ENCODE measurements around the gene S100A3. TPM values are rescaled to one million over a fixed set of nuclear protein-coding genes. Genes with fewer than 3 reads are reported as not detected.

S100A3 gene
- total and polyA plus RNA-seq, 8 donors: 0.20 to 7.7 (median 1.2) TPM; not detected in 4

DNA sequence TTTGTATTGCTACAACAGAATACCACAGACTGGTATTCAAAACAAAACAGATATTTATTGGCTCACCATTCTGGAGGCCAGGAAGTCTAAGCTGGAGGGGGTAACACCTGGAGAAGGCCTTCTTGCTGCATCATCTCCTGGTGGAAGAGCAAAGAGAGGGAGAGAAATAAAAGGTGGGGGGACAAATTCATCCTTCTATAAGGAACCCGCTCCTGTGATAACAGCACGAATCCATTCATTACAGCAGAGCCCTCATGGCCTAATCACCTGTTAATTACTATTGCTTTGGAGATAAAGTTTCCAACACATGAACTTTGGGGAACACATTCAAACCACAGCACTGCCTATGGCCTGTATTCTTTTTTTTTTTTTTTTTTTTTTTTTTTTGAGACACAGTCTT lies 11.2 kb upstream of the S100A3 start:
- TF ChIP-seq, protein P1, sequence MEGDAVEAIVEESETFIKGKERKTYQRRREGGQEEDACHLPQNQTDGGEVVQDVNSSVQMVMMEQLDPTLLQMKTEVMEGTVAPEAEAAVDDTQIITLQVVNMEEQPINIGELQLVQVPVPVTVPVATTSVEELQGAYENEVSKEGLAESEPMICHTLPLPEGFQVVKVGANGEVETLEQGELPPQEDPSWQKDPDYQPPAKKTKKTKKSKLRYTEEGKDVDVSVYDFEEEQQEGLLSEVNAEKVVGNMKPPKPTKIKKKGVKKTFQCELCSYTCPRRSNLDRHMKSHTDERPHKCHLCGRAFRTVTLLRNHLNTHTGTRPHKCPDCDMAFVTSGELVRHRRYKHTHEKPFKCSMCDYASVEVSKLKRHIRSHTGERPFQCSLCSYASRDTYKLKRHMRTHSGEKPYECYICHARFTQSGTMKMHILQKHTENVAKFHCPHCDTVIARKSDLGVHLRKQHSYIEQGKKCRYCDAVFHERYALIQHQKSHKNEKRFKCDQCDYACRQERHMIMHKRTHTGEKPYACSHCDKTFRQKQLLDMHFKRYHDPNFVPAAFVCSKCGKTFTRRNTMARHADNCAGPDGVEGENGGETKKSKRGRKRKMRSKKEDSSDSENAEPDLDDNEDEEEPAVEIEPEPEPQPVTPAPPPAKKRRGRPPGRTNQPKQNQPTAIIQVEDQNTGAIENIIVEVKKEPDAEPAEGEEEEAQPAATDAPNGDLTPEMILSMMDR (IDR thresholded peaks at IDR 0.05): no peak
- H3K9me3 ChIP-seq: no peaks in the 10 kb centered on the region
- H3K27ac ChIP-seq: no peak overlapping the region
- H3K36me3 ChIP-seq: no peaks in the 10 kb centered on the region
- no peak for ATAC-seq
- H3K4me3 ChIP-seq: no peak overlapping the region
- no peaks in the 10 kb centered on the region for H3K27me3 ChIP-seq
- H3K4me1 ChIP-seq: peaks cover under 1 to 26% of the 10 kb centered on the region in 2 donors
- no peak for DNase-seq
- intact Hi-C loops (cut with DNase I): loop anchor here in 1 of 2 donors (10.0 kb wide), 1 partner anchor 45 kb away; no protein-coding TSS in a partner anchor

DNA sequence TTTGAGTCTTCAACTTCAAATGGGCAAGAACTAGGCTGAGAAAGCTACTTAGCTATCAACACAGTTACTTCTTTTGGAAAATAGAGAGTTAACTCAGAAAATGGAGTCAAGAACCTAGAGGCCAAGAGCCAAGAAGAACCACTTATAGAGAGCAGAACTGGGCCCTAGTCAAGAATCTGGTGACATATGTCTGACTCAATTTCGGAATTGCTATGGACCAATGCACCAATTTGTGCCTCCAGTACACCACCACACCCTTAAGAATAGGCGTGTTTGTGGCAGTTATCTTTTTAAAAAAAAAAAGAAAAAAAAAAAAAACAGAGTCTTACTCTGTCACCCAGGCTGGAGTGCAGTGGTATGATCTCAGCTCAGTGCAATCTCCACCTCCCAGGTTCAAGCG lies 8.8 kb upstream of the S100A3 start:
- intact Hi-C loops (cut with DNase I): no loop called here
- Histone ChIP-seq H3K4me1 (peaks cover 3 to 21% of the 10 kb centered on the region in 2 donors), H3K36me3 (no peaks in the 10 kb centered on the region), H3K9me3 (no peaks in the 10 kb centered on the region), H3K27ac (no peak overlapping the region), H3K4me3 (no peak overlapping the region), H3K27me3 (no peaks in the 10 kb centered on the region)
- ATAC-seq: no peak
- TF ChIP-seq, protein P1 (IDR thresholded peaks at IDR 0.05): no peak
- no peak for DNase-seq

DNA sequence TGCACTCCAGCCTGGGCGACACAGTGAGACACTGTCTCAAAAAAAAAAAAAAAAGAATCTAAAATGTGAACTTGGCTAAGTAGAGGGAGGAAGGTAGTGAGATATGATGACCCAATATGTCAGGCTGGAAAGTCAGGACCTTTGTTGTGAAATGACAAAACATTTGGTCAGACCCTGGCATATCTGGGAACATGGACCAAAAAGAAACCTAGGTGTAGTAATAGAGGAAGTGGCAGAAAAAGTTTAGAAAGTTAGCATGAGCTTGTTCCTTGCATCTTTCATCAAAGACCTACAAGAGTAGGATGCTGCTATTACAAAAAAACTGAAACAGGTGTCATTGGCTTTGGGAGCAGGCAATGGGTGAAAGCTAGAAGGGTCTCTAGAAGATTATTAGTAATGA lies 7.3 kb upstream of the S100A3 start:
- peaks cover 3 to 26% of the 10 kb centered on the region in 2 donors for H3K4me1 ChIP-seq
- H3K9me3 ChIP-seq: no peaks in the 10 kb centered on the region
- no peak overlapping the region for H3K4me3 ChIP-seq
- no peaks in the 10 kb centered on the region for H3K36me3 ChIP-seq
- TF ChIP-seq, protein P1 (IDR thresholded peaks at IDR 0.05): no peak
- DNase-seq (no peak), ATAC-seq (no peak)
- H3K27ac ChIP-seq: no peak overlapping the region
- intact Hi-C loops (cut with DNase I): no loop called here
- H3K27me3 ChIP-seq: no peaks in the 10 kb centered on the region

DNA sequence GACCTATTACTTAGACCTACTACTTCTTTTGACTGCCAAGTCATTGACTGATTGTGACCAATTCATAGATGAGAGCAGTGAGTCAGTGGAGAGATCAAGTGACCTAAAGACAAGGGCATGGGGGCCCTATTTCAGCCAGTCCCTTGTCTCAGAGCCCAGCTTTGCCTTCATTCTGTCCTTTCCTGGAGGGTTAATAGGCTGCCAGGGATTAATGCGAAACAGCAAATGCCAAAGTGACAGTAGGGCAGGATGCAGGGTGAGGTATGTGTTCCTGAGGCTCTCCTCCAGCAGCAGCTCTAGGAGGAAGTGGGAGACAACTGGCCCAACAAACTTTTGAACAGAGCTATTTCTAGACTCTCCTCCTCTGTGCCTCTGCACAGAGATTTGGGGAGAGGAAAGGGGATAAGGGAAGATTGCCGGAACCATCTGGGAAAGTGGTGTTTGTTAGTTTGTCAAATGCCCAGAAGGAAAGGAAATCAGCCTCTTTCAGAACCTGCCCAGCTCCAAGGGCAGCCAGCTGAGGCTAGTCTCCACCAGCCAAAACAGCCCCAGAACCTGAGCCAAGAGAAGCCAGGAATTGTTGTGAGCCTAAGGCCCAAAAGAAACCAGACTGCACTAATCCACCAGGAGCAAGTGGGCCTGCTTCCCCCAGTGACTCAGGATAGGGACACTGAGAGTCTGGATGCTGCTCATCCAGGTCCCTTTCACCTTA lies 4.9 kb upstream of the S100A3 start:
- H3K36me3 ChIP-seq: no peaks in the 10 kb centered on the region
- intact Hi-C loops (cut with DNase I): no loop called here
- DNase-seq: no peak
- no peaks in the 10 kb centered on the region for H3K9me3 ChIP-seq
- peaks cover 5 to 50% of the 10 kb centered on the region in 2 donors for H3K4me1 ChIP-seq
- H3K4me3 ChIP-seq: no peak overlapping the region
- ATAC-seq: peak; percentile 9
- TF ChIP-seq, protein P1 (IDR thresholded peaks at IDR 0.05): no peak
- peak overlapping the region; percentile 58 to 60 for H3K27ac ChIP-seq
- H3K27me3 ChIP-seq: no peaks in the 10 kb centered on the region

DNA sequence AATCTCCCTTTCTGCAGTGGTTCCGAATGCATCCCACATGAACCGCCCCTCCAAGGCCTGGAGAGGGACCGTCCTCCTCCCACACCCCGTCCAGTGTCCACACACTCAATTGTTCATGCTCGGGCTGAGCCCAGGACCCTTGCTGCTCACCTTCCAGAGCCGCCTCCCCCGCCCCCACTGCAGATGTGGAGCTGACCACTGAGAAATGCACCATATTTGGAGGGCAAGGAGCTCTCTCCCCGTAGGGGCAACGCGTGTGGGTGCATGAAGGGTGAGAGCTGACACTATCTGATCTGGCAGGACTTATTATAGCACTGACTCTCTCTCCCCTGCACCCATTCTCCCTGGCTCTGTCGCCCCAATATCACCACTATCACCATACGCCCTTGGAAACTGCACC lies 4.0 kb upstream of the S100A3 start:
- TF ChIP-seq, protein P1 (IDR thresholded peaks at IDR 0.05): no peak
- Histone ChIP-seq H3K36me3 (no peaks in the 10 kb centered on the region), H3K27me3 (no peaks in the 10 kb centered on the region), H3K4me3 (no peak overlapping the region), H3K4me1 (peaks cover 8 to 59% of the 10 kb centered on the region in 2 donors), H3K9me3 (no peaks in the 10 kb centered on the region), H3K27ac (peak overlapping the region in 1 of 2 donors; percentile 58)
- intact Hi-C loops (cut with DNase I): no loop called here
- DNase-seq (no peak), ATAC-seq (no peak)
